ENCODE results near the gene GALNT1. TPM values are rescaled to one million over a fixed set of nuclear protein-coding genes. Genes with fewer than 3 reads are reported as not detected.

Gene GALNT1
- total and polyA plus RNA-seq, 2 of the 4 experiments (the other 2 are of a cell fraction): 24.9 to 43.9 TPM

GRCh38 chr18:35728676-35729075, 147.1 kb downstream of the GALNT1 start:
- Histone ChIP-seq H3K56ac (ENCODE audit: extremely low read depth, insufficient read depth, low read length) (no peak overlapping the region), H3K4me3 (ENCODE audit: insufficient read depth, low read depth, low read length) (no peak overlapping the region), H3K18ac (ENCODE audit: low read depth, low read length) (no peak overlapping the region), H3K9me1 (ENCODE audit: insufficient read depth, low read length) (peaks cover 3% of the 10 kb centered on the region; the same call in 1 of the 2 replicates), H2BK5ac (ENCODE audit: low read depth, low read length, poor library complexity, severe bottlenecking) (no peak overlapping the region), H3K4ac (ENCODE audit: low read depth, low read length) (no peak overlapping the region), H2BK15ac (ENCODE audit: low read depth, low read length) (no peak overlapping the region), H2AK9ac (replicated peaks; ENCODE audit: low read depth, low read length, poor library complexity) (no peak overlapping the region), H3K4me2 (ENCODE audit: low read depth, low read length) (no peak overlapping the region), H3K27ac (ENCODE audit: insufficient read depth, low read length) (no peak overlapping the region), H3K23ac (ENCODE audit: low read depth, low read length) (no peak overlapping the region), H3K79me1 (ENCODE audit: low read depth in 1 of 2, low read length in 2 of 2) (no peaks in the 10 kb centered on the region), H2AFZ (replicated peaks; ENCODE audit: low read length, poor library complexity) (no peak overlapping the region), H2BK20ac (ENCODE audit: low read depth, low read length) (no peak overlapping the region), H4K8ac (ENCODE audit: low read depth in 2 of 2, low read length in 2 of 2) (no peak overlapping the region), H2AK5ac (ENCODE audit: low read depth, low read length) (no peak overlapping the region), H3K36me3 (ENCODE audit: control insufficient read depth, insufficient read depth, low read length) (no peaks in the 10 kb centered on the region), H4K91ac (ENCODE audit: insufficient read depth, low read depth, low read length) (no peak overlapping the region), H3K9ac (ENCODE audit: low read depth, low read length) (no peak overlapping the region), H4K5ac (ENCODE audit: low read depth, low read length) (no peak overlapping the region), H3K9me3 (ENCODE audit: control insufficient read depth, insufficient read depth, low read length) (no peaks in the 10 kb centered on the region), H3K27me3 (ENCODE audit: control insufficient read depth, insufficient read depth, low read length) (peaks cover 2% of the 10 kb centered on the region; the same call in 1 of the 2 replicates), H3K14ac (replicated peaks; ENCODE audit: low read depth, low read length) (no peak overlapping the region), H3K4me1 (ENCODE audit: control insufficient read depth, insufficient read depth, low read length) (no peaks in the 10 kb centered on the region), H4K20me1 (ENCODE audit: insufficient read depth, low read length) (no peaks in the 10 kb centered on the region), H2BK120ac (ENCODE audit: low read depth, low read length) (no peak overlapping the region)
- CTCF ChIA-PET: interaction anchor here (0.6 kb wide), 1 partner anchor 149 kb away, joined by 4 read pairs; no protein-coding TSS in a partner anchor
- dilution Hi-C loops (cut with HindIII; ENCODE audit: low sequenced_read_pairs, unreplicated experiment): no loop called here
- DNase-seq (no peak), ATAC-seq (ENCODE audit: low read depth) (no peak)
- POLR2A ChIA-PET (ENCODE audit: unreplicated experiment): no interaction called here
- TF ChIP-seq ELK1 (IDR thresholded peaks at IDR 0.05; ENCODE audit: borderline replicate concordance, low read depth, low read length) (no peak), POLR2A (IDR thresholded peaks at IDR 0.05; ENCODE audit: low read depth, low read length) (no peak), MAFK (IDR thresholded peaks at IDR 0.05; ENCODE audit: low read depth, low read length) (no peak), MXI1 (IDR thresholded peaks at IDR 0.05; ENCODE audit: borderline replicate concordance, low read depth, low read length) (no peak), RCOR1 (IDR thresholded peaks at IDR 0.05; ENCODE audit: insufficient replicate concordance, low read length) (no peak), CHD1 (IDR thresholded peaks at IDR 0.05; ENCODE audit: low read depth, low read length) (no peak), CTCF (conservative IDR thresholded peaks at IDR 0.05; ENCODE audit: low read depth, low read length) (no peak), CEBPB (IDR thresholded peaks at IDR 0.05; ENCODE audit: low read depth, low read length) (no peak), RAD21 (IDR thresholded peaks at IDR 0.05; ENCODE audit: low read length) (no peak), MAZ (IDR thresholded peaks at IDR 0.05; ENCODE audit: borderline replicate concordance, low read depth, low read length) (no peak), SMC3 (IDR thresholded peaks at IDR 0.05; ENCODE audit: low read depth, low read length) (no peak), USF2 (IDR thresholded peaks at IDR 0.05; ENCODE audit: low read depth, low read length) (no peak), RFX5 (IDR thresholded peaks at IDR 0.05; ENCODE audit: low read depth, low read length) (no peak), BHLHE40 (IDR thresholded peaks at IDR 0.05; ENCODE audit: low read depth, low read length) (no peak), NFE2L2 (IDR thresholded peaks at IDR 0.05; ENCODE audit: low read depth, low read length) (no peak), FOS (IDR thresholded peaks at IDR 0.05; ENCODE audit: low read depth, low read length) (no peak)
- no TSS peak for BruUV-seq (replicated peaks)
- WGBS, 2 experiments (ENCODE audit: extremely low coverage in 2 of 2, insufficient read length in 1 of 2): 40% methylated on average over 1 of the region's 3 CpGs; no CpG with 5 or more reads in 1 of the 2 experiments
- intact Hi-C loops (cut with micrococcal nuclease): no loop called here
- in situ Hi-C loops (cut with MboI; ENCODE audit: low sequenced_read_pairs): no loop called here
